GM12878 (cell line): Measurements from ENCODE around the gene CNTD1. TPM values are rescaled to one million over a fixed set of nuclear protein-coding genes. Genes with fewer than 3 reads are reported as not detected.

Experiments used
- ATAC-seq: fragments of 200-7000 bp; cut with Tn5 transposase; 3 replicates; pipeline ENCODE4 v1.9.1; 2020; ENCODE audit warnings: mild to moderate bottlenecking, moderate library complexity
- BruUV-seq: library from RNA; stranded (reverse); fragments of 400-500 nt; replicated peaks from 2 replicates; lab custom pipeline; 2021; lab: Mats Ljungman, UMichigan
- CTCF ChIA-PET: fragments of 300-600 bp; sonication (Branson Sonifier 250); formaldehyde crosslinking; extraction: SDS; loops from one replicate; lab custom pipeline; 2021; ENCODE audit warnings: inconsistent platforms; lab: Yijun Ruan, JAX
- POLR2A ChIA-PET: fragments of 350-600 bp; formaldehyde crosslinking; extraction: SDS; loops from one replicate; lab custom pipeline; 2021; ENCODE audit warnings: inconsistent platforms; lab: Charles Lee
- RAD21 ChIA-PET: fragments of 300-600 bp; sonication (Branson Sonifier 250); formaldehyde crosslinking; loops from one replicate; lab custom pipeline; 2023; ENCODE audit warnings: antibody characterized with exemption; ENCODE audit not compliant: unreplicated experiment; lab: Charles Lee
- SMC1A ChIA-PET: fragments of 300-600 bp; sonication (Branson Sonifier 250); formaldehyde crosslinking; loops from one replicate; lab custom pipeline; 2023; ENCODE audit not compliant: unreplicated experiment, uncharacterized antibody; lab: Charles Lee
- DNase-seq: peaks from one replicate; pipeline ENCODE4 v3.0.0-alpha.2; 2011; ENCODE audit warnings: low read depth, low spot score
- FAIRE-seq: peaks from 3 replicates; lab custom pipeline; 2011; peaks lifted over from hg19 to GRCh38; lab: Jason Lieb, UNC
- H2AFZ ChIP-seq: 2 replicates; pipeline ENCODE4 v1.6.0; 2011; ENCODE audit warnings: low read depth, low read length, control low read depth; ENCODE audit not compliant: control insufficient read depth
- H3K27ac ChIP-seq: 2 replicates; pipeline ENCODE4 v1.5.1; 2011; ENCODE audit warnings: control low read depth; ENCODE audit not compliant: control insufficient read depth, insufficient read depth
- H3K27me3 ChIP-seq, 2 experiments: replicated peaks in 1 of 2; 2 replicates each; pipeline versions ENCODE4 v1.6.0 to v1.6.1; 2011; ENCODE audit warnings: low read length in 1 of 2; ENCODE audit not compliant: control insufficient read depth in 2 of 2, insufficient read depth in 2 of 2
- H3K36me3 ChIP-seq, 2 experiments: 2 replicates each; pipeline ENCODE4 v1.5.1; 2011; ENCODE audit warnings: low read length in 1 of 2; ENCODE audit not compliant: control insufficient read depth in 2 of 2, insufficient read depth in 2 of 2
- H3K4me1 ChIP-seq: 2 replicates; pipeline ENCODE4 v1.6.1; 2011; ENCODE audit warnings: mild to moderate bottlenecking, low read length, moderate library complexity, mixed read lengths; ENCODE audit not compliant: control insufficient read depth, insufficient read depth
- H3K4me2 ChIP-seq: 2 replicates; pipeline ENCODE4 v1.6.0; 2011; ENCODE audit warnings: control low read depth; ENCODE audit not compliant: control insufficient read depth, insufficient read depth
- H3K4me3 ChIP-seq: fragments of 200-600 bp; sonication (generic); 2 replicates; pipeline ENCODE4 v1.5.1; 2016
- H3K79me2 ChIP-seq: 2 replicates; pipeline ENCODE4 v1.6.0; 2011; ENCODE audit warnings: low read length; ENCODE audit not compliant: control insufficient read depth, insufficient read depth
- H3K9ac ChIP-seq: 2 replicates; pipeline ENCODE4 v1.8.0; 2011; ENCODE audit warnings: low read length, control low read depth, mixed read lengths; ENCODE audit not compliant: control insufficient read depth, insufficient read depth
- H3K9me3 ChIP-seq: replicated peaks from 3 replicates; pipeline ENCODE4 v1.5.1; 2011; ENCODE audit warnings: mild to moderate bottlenecking, low read length; ENCODE audit not compliant: control insufficient read depth, insufficient read depth
- H4K20me1 ChIP-seq: 2 replicates; pipeline ENCODE4 v1.6.0; 2011; ENCODE audit not compliant: control insufficient read depth, insufficient read depth
- ATF3 ChIP-seq: IDR thresholded peaks from 2 replicates; pipeline ENCODE4 v1.6.1; 2011; ENCODE audit warnings: low read depth, mild to moderate bottlenecking, low read length, moderate library complexity, borderline replicate concordance; ENCODE audit errors: extremely low read depth
- CBFB ChIP-seq: IDR thresholded peaks from 2 replicates; pipeline ENCODE4 v1.6.1; 2016; ENCODE audit warnings: antibody characterized with exemption, low read depth
- CHD4 ChIP-seq: fragments of 200-600 bp; sonication (generic); IDR thresholded peaks from 2 replicates; pipeline ENCODE4 v1.6.1; 2016; ENCODE audit warnings: mild to moderate bottlenecking
- KLF5 ChIP-seq: fragments of 450-650 bp; IDR thresholded peaks from 2 replicates; pipeline ENCODE4 v1.6.1; 2014; ENCODE audit warnings: mild to moderate bottlenecking; ENCODE audit not compliant: partially characterized antibody
- WGBS: methylation state at CpG from one replicate; pipeline ENCODE4 v1.1.6; 2016; ENCODE audit warnings: low lambda C conversion rate; ENCODE audit not compliant: insufficient replicate concordance, insufficient coverage; ENCODE audit errors: missing lambda C conversion rate; 5-methylcytosine and 5-hydroxymethylcytosine counted together
- in situ Hi-C: fragments of 300-500 bp; cut with MboI; formaldehyde crosslinking; loops from 9 replicates; pipeline ENCODE4 v1.14.3; 2018; ENCODE audit warnings: mixed read lengths
- intact Hi-C: fragments of 100-400 bp; cut with micrococcal nuclease; formaldehyde crosslinking; loops from one replicate; pipeline ENCODE4 v1.14.2; 2022; ENCODE audit not compliant: unreplicated experiment
- polyA plus RNA-seq, 11 experiments: library from polyadenylated mRNA; depleted of rRNA in 4 of 11; unstranded in 6 of 11; stranded (reverse) in 5 of 11; fragments of >200 nt; fragmentation: Nextera tagmentation in 4 of 11; fragmentation: Illumina TruSeq in 1 of 11; extraction: Ambion mirVana in 4 of 11; extraction: Trizol in 1 of 11; gene quantifications; 1 replicate in 1 of 11; 2 replicates in 10 of 11; pipeline versions ENCODE4 v1.2.1 to v1.2.3, GENCODE V29; 2011 to 2016; ENCODE audit warnings: inconsistent platforms in 2 of 11, missing spikeins in 2 of 11, low read depth in 1 of 11
- total RNA-seq, 4 experiments: library from RNA; depleted of rRNA in 3 of 4; stranded (reverse); fragments of >200 nt in 3 of 4; fragmentation: Illumina TruSeq in 1 of 4; extraction: Trizol in 1 of 4; gene quantifications; 2 replicates each; pipeline versions ENCODE4 v1.2.1 to v1.2.3, GENCODE V29; 2013 to 2021
- TF ChIP-seq, protein P1 (sequence below): IDR thresholded peaks from 2 replicates; pipeline ENCODE4 v1.6.1; 2012; ENCODE audit warnings: low read depth, low read length, improper control_type of control experiment
- TF ChIP-seq, protein P2 (sequence below): fragments of 450-650 bp; IDR thresholded peaks from 2 replicates; pipeline ENCODE4 v1.6.1; 2017; ENCODE audit warnings: mild to moderate bottlenecking
- TF ChIP-seq, protein P3 (sequence below): fragments of 450-650 bp; formaldehyde crosslinking; IDR thresholded peaks from 2 replicates; pipeline ENCODE4 v1.4.0; 2020; ENCODE audit warnings: mild to moderate bottlenecking, moderate library complexity

Gene CNTD1
- total and polyA plus RNA-seq, 10 of the 15 experiments (the other 5 are each of a cell fraction or from before 2014, with no cell fraction given), result 0.06 to 1.5 (median 1.1) TPM; not detected in 4

DNA sequence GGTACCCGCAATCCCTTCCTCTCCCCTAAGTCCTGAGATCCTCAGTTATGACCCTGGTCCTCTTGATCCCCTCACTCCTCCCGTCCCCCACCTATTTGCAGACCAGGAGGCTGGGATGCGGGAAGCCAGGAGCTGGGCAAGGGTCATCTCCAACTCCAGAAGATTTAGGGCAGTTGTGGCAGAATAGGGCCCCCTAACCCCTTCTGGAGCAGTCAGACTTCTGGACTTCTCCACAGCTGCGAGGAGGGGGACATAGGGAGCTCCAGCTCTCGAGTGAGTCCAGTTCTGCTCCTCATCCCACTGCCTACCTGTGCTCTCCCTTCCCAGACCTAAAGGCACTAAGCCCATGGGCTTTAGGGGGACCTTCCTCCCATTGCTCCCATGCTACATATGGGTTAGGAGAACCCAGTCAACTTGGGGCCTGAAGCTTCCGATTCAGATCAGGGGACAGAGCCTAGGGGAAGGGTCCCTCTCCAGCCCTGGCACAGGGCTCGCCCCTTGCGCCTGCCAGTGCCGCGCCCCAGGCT lies 17.0 kb upstream of the CNTD1 start (continued):
- TF ChIP-seq, protein P1, sequence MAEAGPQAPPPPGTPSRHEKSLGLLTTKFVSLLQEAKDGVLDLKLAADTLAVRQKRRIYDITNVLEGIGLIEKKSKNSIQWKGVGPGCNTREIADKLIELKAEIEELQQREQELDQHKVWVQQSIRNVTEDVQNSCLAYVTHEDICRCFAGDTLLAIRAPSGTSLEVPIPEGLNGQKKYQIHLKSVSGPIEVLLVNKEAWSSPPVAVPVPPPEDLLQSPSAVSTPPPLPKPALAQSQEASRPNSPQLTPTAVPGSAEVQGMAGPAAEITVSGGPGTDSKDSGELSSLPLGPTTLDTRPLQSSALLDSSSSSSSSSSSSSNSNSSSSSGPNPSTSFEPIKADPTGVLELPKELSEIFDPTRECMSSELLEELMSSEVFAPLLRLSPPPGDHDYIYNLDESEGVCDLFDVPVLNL, result no peak
- no peak for TF ChIP-seq CHD4
- TF ChIP-seq ATF3, result no peak
- TF ChIP-seq, protein P2, sequence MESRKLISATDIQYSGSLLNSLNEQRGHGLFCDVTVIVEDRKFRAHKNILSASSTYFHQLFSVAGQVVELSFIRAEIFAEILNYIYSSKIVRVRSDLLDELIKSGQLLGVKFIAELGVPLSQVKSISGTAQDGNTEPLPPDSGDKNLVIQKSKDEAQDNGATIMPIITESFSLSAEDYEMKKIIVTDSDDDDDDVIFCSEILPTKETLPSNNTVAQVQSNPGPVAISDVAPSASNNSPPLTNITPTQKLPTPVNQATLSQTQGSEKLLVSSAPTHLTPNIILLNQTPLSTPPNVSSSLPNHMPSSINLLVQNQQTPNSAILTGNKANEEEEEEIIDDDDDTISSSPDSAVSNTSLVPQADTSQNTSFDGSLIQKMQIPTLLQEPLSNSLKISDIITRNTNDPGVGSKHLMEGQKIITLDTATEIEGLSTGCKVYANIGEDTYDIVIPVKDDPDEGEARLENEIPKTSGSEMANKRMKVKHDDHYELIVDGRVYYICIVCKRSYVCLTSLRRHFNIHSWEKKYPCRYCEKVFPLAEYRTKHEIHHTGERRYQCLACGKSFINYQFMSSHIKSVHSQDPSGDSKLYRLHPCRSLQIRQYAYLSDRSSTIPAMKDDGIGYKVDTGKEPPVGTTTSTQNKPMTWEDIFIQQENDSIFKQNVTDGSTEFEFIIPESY, result no peak

GRCh38 chr17:42782166-42783061 lies 16.2 kb upstream of the CNTD1 start:
- H3K36me3 ChIP-seq, result peaks cover 5 to 7% of the 10 kb centered on the region in 2 experiments; a peak in 3 of 4 replicates
- TF ChIP-seq KLF5 (no peak), CBFB (no peak)
- TF ChIP-seq, protein P3, sequence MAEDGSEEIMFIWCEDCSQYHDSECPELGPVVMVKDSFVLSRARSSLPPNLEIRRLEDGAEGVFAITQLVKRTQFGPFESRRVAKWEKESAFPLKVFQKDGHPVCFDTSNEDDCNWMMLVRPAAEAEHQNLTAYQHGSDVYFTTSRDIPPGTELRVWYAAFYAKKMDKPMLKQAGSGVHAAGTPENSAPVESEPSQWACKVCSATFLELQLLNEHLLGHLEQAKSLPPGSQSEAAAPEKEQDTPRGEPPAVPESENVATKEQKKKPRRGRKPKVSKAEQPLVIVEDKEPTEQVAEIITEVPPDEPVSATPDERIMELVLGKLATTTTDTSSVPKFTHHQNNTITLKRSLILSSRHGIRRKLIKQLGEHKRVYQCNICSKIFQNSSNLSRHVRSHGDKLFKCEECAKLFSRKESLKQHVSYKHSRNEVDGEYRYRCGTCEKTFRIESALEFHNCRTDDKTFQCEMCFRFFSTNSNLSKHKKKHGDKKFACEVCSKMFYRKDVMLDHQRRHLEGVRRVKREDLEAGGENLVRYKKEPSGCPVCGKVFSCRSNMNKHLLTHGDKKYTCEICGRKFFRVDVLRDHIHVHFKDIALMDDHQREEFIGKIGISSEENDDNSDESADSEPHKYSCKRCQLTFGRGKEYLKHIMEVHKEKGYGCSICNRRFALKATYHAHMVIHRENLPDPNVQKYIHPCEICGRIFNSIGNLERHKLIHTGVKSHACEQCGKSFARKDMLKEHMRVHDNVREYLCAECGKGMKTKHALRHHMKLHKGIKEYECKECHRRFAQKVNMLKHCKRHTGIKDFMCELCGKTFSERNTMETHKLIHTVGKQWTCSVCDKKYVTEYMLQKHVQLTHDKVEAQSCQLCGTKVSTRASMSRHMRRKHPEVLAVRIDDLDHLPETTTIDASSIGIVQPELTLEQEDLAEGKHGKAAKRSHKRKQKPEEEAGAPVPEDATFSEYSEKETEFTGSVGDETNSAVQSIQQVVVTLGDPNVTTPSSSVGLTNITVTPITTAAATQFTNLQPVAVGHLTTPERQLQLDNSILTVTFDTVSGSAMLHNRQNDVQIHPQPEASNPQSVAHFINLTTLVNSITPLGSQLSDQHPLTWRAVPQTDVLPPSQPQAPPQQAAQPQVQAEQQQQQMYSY (CRISPR knock-in tag), result no peak
- TF ChIP-seq, all 136 proteins: peak for 0
- in situ Hi-C loops, result no loop called here
- H3K9me3 ChIP-seq, result no peaks in the 10 kb centered on the region; the same call in 2 of the 3 replicates
- ATAC-seq, result no peak
- no TSS peak for BruUV-seq
- WGBS, result 48% methylated on average over 21 of the region's 29 CpGs
- RAD21 ChIA-PET, result no interaction called here
- H3K4me3 ChIP-seq, result no peak overlapping the region
- DNase-seq, result no peak
- intact Hi-C loops, result no loop called here
- no peak for FAIRE-seq
- no peaks in the 10 kb centered on the region for H3K79me2 ChIP-seq
- SMC1A ChIA-PET, result no interaction called here
- H3K9ac ChIP-seq, result no peak overlapping the region
- H4K20me1 ChIP-seq, result no peaks in the 10 kb centered on the region; the same call in 1 of the 2 replicates
- H3K4me2 ChIP-seq, result no peak overlapping the region
- no peak overlapping the region for H2AFZ ChIP-seq
- peaks cover 7 to 21% of the 10 kb centered on the region in 2 experiments for H3K27me3 ChIP-seq
- POLR2A ChIA-PET, result interaction anchor here (0.5 kb wide), 1 partner anchor 163 kb away, joined by 5 read pairs; no protein-coding TSS in a partner anchor
- CTCF ChIA-PET, result no interaction called here
- no peak overlapping the region for H3K27ac ChIP-seq
- H3K4me1 ChIP-seq, result no peaks in the 10 kb centered on the region
